OCI-LY7 (cell line): Measurements from ENCODE around the gene TMA7B. TPM values are rescaled to one million over a fixed set of nuclear protein-coding genes. Genes with fewer than 3 reads are reported as not detected.

Source experiments
- Bru-seq: library from RNA; stranded (reverse); fragments of 400-500 nt; gene quantifications from one replicate; lab custom pipeline; 2021; lab: Mats Ljungman, UMichigan
- BruChase-seq, 2 experiments: library from RNA; stranded (reverse); fragments of 400-500 nt; gene quantifications; one replicate each; lab custom pipeline; 2021; lab: Mats Ljungman, UMichigan
- BruUV-seq: library from RNA; stranded (reverse); fragments of 400-500 nt; replicated peaks from 2 replicates; lab custom pipeline; 2021; lab: Mats Ljungman, UMichigan
- CTCF ChIA-PET: fragments of 300-600 bp; sonication (Branson Sonifier 250); formaldehyde crosslinking; loops from one replicate; lab custom pipeline; 2022; ENCODE audit warnings: antibody characterized with exemption; ENCODE audit not compliant: unreplicated experiment; lab: Charles Lee
- POLR2A ChIA-PET: fragments of 300-600 bp; sonication (Branson Sonifier 250); formaldehyde crosslinking; loops from one replicate; lab custom pipeline; 2022; ENCODE audit warnings: antibody characterized with exemption; lab: Charles Lee
- DNase-seq: peaks from one replicate; pipeline ENCODE4 v3.0.0-alpha.2; 2015; ENCODE audit warnings: low spot score
- H2AFZ ChIP-seq: fragments of 200-600 bp; sonication (generic), shearing (Covaris generic); 2 replicates; pipeline ENCODE4 v1.6.1; 2014; ENCODE audit warnings: mild to moderate bottlenecking, antibody characterized with exemption, low read length, moderate library complexity
- H3K27ac ChIP-seq: fragments of 200-600 bp; sonication (generic); 2 replicates; pipeline ENCODE4 v1.5.1; 2014; ENCODE audit warnings: mixed run types, low read depth, mild to moderate bottlenecking, moderate library complexity, low read length, inconsistent platforms; ENCODE audit not compliant: poor library complexity, severe bottlenecking
- H3K36me3 ChIP-seq: fragments of 200-600 bp; sonication (generic); 2 replicates; pipeline ENCODE4 v1.6.1; 2014; ENCODE audit warnings: mild to moderate bottlenecking, antibody characterized with exemption, low read length, moderate library complexity, mixed read lengths; ENCODE audit not compliant: insufficient read depth
- H3K4me1 ChIP-seq: fragments of 200-600 bp; sonication (generic); 2 replicates; pipeline ENCODE4 v1.5.1; 2014; ENCODE audit warnings: mild to moderate bottlenecking, low read length; ENCODE audit not compliant: insufficient read depth, poor library complexity, severe bottlenecking
- H3K4me2 ChIP-seq: fragments of 200-600 bp; sonication (generic); 2 replicates; pipeline ENCODE4 v1.6.1; 2014; ENCODE audit warnings: mild to moderate bottlenecking, low read length
- H3K4me3 ChIP-seq: fragments of 200-600 bp; sonication (generic); 2 replicates; pipeline ENCODE4 v1.5.1; 2014; ENCODE audit warnings: mild to moderate bottlenecking, low read depth, low read length; ENCODE audit not compliant: poor library complexity, severe bottlenecking
- H3K79me2 ChIP-seq: fragments of 200-600 bp; sonication (generic); 2 replicates; pipeline ENCODE4 v1.6.1; 2016; ENCODE audit warnings: low read depth, mild to moderate bottlenecking, low read length, moderate library complexity, mixed read lengths; ENCODE audit not compliant: insufficient read depth
- H3K9me2 ChIP-seq: fragments of 200-600 bp; sonication (generic); 2 replicates; pipeline ENCODE4 v1.6.1; 2016; ENCODE audit warnings: mild to moderate bottlenecking, low read length, mixed read lengths; ENCODE audit not compliant: insufficient read depth
- H3K9me3 ChIP-seq: fragments of 200-600 bp; sonication (generic); 2 replicates; pipeline ENCODE4 v1.6.1; 2014; ENCODE audit warnings: mild to moderate bottlenecking, mixed run types, low read length, mixed read lengths
- H4K20me1 ChIP-seq: fragments of 200-600 bp; sonication (generic); 2 replicates; pipeline ENCODE4 v1.6.1; 2014; ENCODE audit warnings: mild to moderate bottlenecking, antibody characterized with exemption, low read length, moderate library complexity, mixed read lengths; ENCODE audit not compliant: insufficient read depth
- CTCF ChIP-seq: fragments of 200-600 bp; sonication (generic); conservative IDR thresholded peaks from 2 replicates; pipeline ENCODE4 v1.5.1; 2014; ENCODE audit warnings: mild to moderate bottlenecking, antibody characterized with exemption, low read length, moderate library complexity, mixed read lengths
- EZH2phosphoT487 ChIP-seq: fragments of 200-600 bp; sonication (generic); IDR thresholded peaks from 2 replicates; pipeline ENCODE4 v1.6.1; 2018; ENCODE audit warnings: low read depth, borderline replicate concordance, mild to moderate bottlenecking, mixed run types, antibody characterized with exemption, low read length, moderate library complexity, mixed read lengths
- intact Hi-C: fragments of 100-400 bp; cut with micrococcal nuclease; formaldehyde crosslinking; loops from one replicate; pipeline ENCODE4 v1.10.0; 2022; ENCODE audit not compliant: unreplicated experiment
- long read RNA-seq: library from polyadenylated mRNA; stranded (forward); transcript quantifications from one replicate; pipeline ENCODE4 v2.0.0, GENCODE V29; 2022
- total RNA-seq, 2 experiments: library from RNA; depleted of rRNA in 1 of 2; stranded (reverse); fragments of >200 nt in 1 of 2; shearing (Covaris generic) in 1 of 2; gene quantifications; 2 replicates each; pipeline ENCODE4 v1.2.3, GENCODE V29; 2014 to 2022

The TMA7B gene
- total RNA-seq (2014; rRNA removed; shearing (Covaris generic)), result not detected in 2 replicates
- total RNA-seq (2022), result not detected in 2 replicates
- not detected for Bru-seq, nascent RNA
- not detected for BruChase-seq, experiment 1, labeled RNA remaining after a 6-hour chase
- BruChase-seq, experiment 2, labeled RNA remaining after a 2-hour chase, result not detected
- long read RNA-seq, result 0 reads

GRCh38 chr22:39959640-39960447 is at the start of gene TMA7B:
Gene TMA7B, plus strand, starts transcription at chr22:39960397. Its CDS starts 3,978 bp downstream, at chr22:39964375.
- H2AFZ ChIP-seq, result no peak within 1 kb of the TSS
- no TSS peak for BruUV-seq
- no peak within 1 kb of the TSS for H3K27ac ChIP-seq
- no peak within 1 kb of the TSS for H3K4me2 ChIP-seq
- no peak for TF ChIP-seq EZH2phosphoT487
- TF ChIP-seq CTCF, result no peak
- H3K4me1 ChIP-seq, result peaks cover 10% of the 10 kb centered on the region
- H3K9me2 ChIP-seq, result no peaks in the 10 kb centered on the region
- no peaks in the 10 kb centered on the region for H3K79me2 ChIP-seq
- no peaks in the 10 kb centered on the region for H4K20me1 ChIP-seq
- H3K36me3 ChIP-seq, result no peaks in the 10 kb centered on the region
- no peak for DNase-seq
- intact Hi-C loops, result no loop called here
- POLR2A ChIA-PET, result no interaction called here
- no peak within 1 kb of the TSS for H3K4me3 ChIP-seq
- CTCF ChIA-PET, result no interaction called here
- H3K9me3 ChIP-seq, result no peaks in the 10 kb centered on the region

GRCh38 chr22:39910876-39911613 is 49.2 kb upstream of the TMA7B start:
- BruUV-seq, result no TSS peak
- no peaks in the 10 kb centered on the region for H3K9me3 ChIP-seq
- H3K4me2 ChIP-seq, result no peak overlapping the region
- DNase-seq, result no peak
- TF ChIP-seq CTCF (no peak), EZH2phosphoT487 (no peak)
- no peaks in the 10 kb centered on the region for H4K20me1 ChIP-seq
- no peaks in the 10 kb centered on the region for H3K4me1 ChIP-seq
- no peaks in the 10 kb centered on the region for H3K79me2 ChIP-seq
- H3K36me3 ChIP-seq, result no peaks in the 10 kb centered on the region
- no peak overlapping the region for H2AFZ ChIP-seq
- CTCF ChIA-PET, result no interaction called here
- H3K27ac ChIP-seq, result no peak overlapping the region
- POLR2A ChIA-PET, result no interaction called here
- intact Hi-C loops, result no loop called here
- no peak overlapping the region for H3K4me3 ChIP-seq
- no peaks in the 10 kb centered on the region for H3K9me2 ChIP-seq
